Skeletal muscle cell (primary cell): Measurements from ENCODE around the gene BOD1.

Source experiments
- DNase-seq: peaks from one replicate; pipeline ENCODE4 v3.0.0-alpha.2; 2010; ENCODE audit warnings: low read depth
- H3K4me3 ChIP-seq: 2 replicates; pipeline ENCODE4 v1.5.1; 2011; ENCODE audit warnings: low read depth, mild to moderate bottlenecking, control low read depth, low read length, moderate library complexity

Gene BOD1

GRCh38 chr5:173642191-173642816 is 25.9 kb upstream of the BOD1 start:
- DNase-seq: no peak
- H3K4me3 ChIP-seq: no peak overlapping the region

GRCh38 chr5:173640156-173640804 is 23.8 kb upstream of the BOD1 start:
- no peak for DNase-seq

DNA sequence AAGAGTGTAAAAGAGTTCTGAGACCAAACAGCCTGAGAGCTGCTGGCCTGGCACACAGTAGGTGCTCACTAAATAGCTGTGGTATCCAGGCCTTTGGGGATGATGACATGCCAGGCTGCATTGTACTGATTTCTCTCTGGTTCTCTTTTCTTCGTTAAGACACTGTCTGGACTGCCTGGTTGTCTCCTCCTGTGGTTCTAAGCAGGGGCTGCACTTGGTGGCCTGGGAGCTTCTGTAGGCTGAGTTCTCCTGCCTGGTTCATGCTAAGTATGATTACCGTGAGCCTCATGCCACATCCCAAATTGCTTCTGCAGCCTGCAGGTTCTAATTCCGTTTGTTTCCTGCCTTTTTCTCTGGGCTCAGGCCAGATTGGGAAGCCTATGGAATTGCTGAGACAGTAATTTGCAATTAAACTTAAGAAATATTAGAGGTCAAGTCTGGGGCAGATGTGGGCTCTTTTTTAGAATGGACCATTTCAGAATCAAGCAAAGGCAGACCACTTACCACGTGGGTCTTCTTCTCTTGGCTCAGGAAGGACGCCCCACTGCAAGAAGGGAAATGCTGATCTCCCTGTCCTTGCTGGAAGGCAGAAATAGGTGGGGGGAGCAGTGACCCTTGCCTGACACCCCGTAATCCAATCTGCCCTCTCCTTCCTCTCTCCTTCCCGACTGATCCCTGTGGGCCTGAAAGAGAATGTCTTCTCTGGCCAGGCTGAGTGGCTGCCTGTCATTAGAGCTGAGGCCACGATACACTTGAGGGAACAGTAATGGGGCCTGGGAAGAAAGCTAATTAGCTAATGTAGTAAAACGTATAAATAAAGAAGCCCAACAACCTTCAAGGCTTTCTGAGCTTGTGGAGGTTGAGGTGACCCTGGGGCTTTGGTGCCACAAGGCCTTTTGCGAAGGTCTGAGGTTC is 21.9 kb upstream of the BOD1 start:
- no peak for DNase-seq
- H3K4me3 ChIP-seq: no peak overlapping the region

More at GRCh38 chr5:173640156-173640804, 23.8 kb upstream of the BOD1 start:
- H3K4me3 ChIP-seq: no peak overlapping the region

- H3K4me3 ChIP-seq: no peak overlapping the region
- no peak for DNase-seq
Measured at GRCh38 chr5:173637340-173637739, 20.9 kb upstream of the BOD1 start.

- no peak overlapping the region for H3K4me3 ChIP-seq
- no peak for DNase-seq
Measured at GRCh38 chr5:173634465-173634983, 18.1 kb upstream of the BOD1 start.

DNA sequence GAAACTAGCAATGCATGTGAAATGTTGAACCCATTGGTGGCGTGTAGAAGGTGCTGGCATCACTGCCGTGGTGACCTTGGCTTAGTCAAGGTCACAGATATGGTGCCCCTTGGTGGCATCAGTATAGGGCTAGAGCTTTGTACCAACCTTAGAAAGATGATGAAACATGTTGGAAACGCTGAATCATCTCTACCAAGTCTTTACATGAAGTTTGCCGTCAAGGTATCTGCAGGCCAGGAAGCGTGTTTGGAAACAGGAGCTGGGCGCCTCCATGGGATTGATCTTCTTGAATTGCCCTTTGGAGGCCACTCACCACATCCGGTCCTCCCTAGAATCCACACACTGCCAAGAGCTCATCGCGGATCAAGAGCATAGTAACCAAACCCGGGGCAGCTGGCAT is 16.9 kb upstream of the BOD1 start:
- DNase-seq: no peak
- no peak overlapping the region for H3K4me3 ChIP-seq

- no peak overlapping the region for H3K4me3 ChIP-seq
- no peak for DNase-seq
Measured at GRCh38 chr5:173631478-173631877, 15.0 kb upstream of the BOD1 start.

DNA sequence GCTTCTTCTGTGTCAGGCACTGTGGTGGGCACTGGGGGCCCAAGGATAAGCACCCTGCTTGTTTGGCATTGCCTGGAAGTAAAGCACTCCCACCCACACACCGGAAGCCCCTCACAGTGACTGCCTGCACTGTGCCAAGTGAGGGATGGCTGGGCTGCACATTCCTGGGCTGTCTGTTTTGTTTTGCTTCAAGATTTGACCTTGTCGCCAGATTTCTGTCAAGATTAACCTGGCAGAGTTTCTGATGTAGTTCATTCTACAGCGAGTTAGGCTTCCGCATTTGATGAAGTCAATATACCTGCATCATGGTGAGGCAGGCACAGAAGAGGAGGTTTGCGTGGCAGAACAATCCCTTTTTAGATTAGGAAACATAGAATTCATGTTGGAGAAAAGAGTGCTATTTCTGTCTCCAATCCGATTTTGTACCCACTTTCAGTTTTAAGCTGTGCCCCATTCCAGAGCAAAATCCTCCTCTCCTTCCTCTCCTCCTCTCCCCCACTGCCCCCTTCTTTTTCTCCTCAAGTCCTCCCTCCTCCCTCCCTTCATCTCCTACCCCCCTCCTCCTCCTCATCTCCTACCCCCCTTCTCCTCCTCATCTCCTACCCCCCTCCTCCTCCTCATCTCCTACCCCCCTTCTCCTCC is 14.4 kb upstream of the BOD1 start:
- H3K4me3 ChIP-seq: no peak overlapping the region

GRCh38 chr5:173629628-173630027 is 13.2 kb upstream of the BOD1 start:
- no peak overlapping the region for H3K4me3 ChIP-seq
- no peak for DNase-seq

More for the DNA sequence above, 14.4 kb upstream of the BOD1 start:
- no peak for DNase-seq

DNA sequence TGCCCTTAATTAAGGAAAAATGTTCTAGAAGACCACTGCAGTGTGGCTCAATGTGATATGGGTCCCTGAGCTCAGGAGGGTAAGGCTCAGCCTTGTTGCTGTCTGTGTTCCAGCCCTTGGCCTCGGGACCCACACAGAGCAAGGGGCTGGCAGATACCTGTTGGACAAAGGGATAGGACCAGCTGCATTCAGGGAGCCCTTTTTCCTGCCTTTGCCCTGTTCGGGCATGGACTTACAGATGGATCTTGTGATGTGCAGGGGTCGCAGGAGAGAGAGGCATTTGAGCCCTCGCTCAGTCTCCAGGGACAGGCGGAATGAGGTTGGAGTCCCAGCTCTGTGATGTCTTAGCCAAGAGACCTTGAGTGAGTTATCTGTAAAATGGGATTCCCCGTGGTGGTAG is 12.1 kb upstream of the BOD1 start:
- no peak overlapping the region for H3K4me3 ChIP-seq
- DNase-seq: no peak

- H3K4me3 ChIP-seq: no peak overlapping the region
- DNase-seq: no peak
Measured at GRCh38 chr5:173627860-173628392, 11.5 kb upstream of the BOD1 start.

DNA sequence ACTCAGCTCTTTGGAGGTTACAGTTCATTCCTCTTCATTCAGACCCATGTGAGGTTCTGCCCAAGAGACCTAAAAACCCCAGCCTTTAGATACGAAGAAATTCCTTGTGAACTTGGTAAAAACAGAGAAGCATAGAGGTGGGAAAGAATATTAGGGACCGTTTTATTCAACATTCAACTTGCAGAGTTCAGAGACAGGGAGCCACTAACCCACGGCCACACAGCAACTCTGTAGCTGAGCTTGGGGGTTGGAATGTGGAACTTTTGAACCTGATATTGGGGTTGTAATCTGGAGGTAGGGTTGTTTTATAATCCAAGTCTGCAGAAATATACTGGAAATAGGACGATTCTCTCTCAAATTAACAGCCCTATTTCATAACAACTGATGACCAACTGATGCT is 10.8 kb upstream of the BOD1 start:
- H3K4me3 ChIP-seq: no peak overlapping the region
- no peak for DNase-seq

DNA sequence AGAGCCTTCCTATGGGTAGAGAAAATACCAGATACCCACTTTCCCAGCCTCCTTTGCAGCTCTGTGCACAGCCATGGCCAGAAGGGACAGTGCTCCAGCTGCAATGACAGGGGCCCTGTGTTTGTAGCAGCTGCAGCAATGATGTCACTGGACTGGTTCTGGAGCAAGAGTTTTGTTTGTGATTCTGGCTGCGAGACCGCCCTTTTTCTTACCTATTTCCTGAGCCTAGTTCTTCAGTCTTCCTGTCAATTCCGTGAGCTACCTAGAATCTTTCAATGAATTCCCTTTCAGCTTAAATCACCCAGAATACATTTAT is 10.0 kb upstream of the BOD1 start:
- H3K4me3 ChIP-seq: no peak overlapping the region
- DNase-seq: no peak

GRCh38 chr5:173625673-173626504 is 9.4 kb upstream of the BOD1 start:
- no peak overlapping the region for H3K4me3 ChIP-seq
- DNase-seq: no peak

DNA sequence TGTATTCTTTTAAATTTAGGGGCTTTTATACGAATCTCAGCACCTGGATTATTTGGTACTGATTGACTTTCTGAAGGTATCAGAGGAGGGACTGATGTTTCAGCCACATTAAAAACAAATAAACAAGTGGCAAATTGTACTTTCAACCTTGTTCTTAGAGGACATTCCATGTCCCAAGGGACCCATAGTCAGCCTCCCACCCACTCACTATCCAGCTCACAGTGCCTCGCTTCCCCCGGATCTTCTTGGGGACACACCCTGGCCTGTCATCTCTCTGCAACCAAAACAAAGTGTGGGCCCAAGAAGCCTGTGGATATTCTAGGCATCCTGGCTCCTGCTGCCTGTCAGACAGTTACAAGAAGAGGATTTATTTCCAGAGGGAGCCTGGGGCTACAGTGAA is 8.8 kb upstream of the BOD1 start:
- H3K4me3 ChIP-seq: no peak overlapping the region
- no peak for DNase-seq

GRCh38 chr5:173624282-173624681 is 7.8 kb upstream of the BOD1 start:
- H3K4me3 ChIP-seq: no peak overlapping the region
- no peak for DNase-seq

- no peak overlapping the region for H3K4me3 ChIP-seq
- DNase-seq: no peak
Measured at GRCh38 chr5:173623789-173624188, 7.3 kb upstream of the BOD1 start.

GRCh38 chr5:173623296-173623771 is 6.9 kb upstream of the BOD1 start:
- H3K4me3 ChIP-seq: no peak overlapping the region
- no peak for DNase-seq
